ENCODE data around the gene VAT1L. TPM values are rescaled to one million over a fixed set of nuclear protein-coding genes. Genes with fewer than 3 reads are reported as not detected.

VAT1L gene
- total and polyA plus RNA-seq, 9 donors = 0.05 to 2.3 (median 0.23) TPM

GRCh38 chr16:77780378-77780837, 8.0 kb upstream of the VAT1L start:
- Histone ChIP-seq H3K27me3 (no peaks in the 10 kb centered on the region), H3K4me3 (no peak overlapping the region), H3K9me3 (no peaks in the 10 kb centered on the region), H3K36me3 (no peaks in the 10 kb centered on the region), H3K27ac (no peak overlapping the region), H3K4me1 (ENCODE audit: insufficient read depth) (no peaks in the 10 kb centered on the region)
- intact Hi-C loops (cut with DNase I) = loop anchor here in 1 of 4 donors (10.0 kb wide), 1 partner anchor 64 kb away; no protein-coding TSS in a partner anchor
- 27 to 34% (median 34%) methylated on average over 9 of the region's 9 CpGs for WGBS, 3 donors
- DNase-seq = no peak
- no peak for TF ChIP-seq CTCF (IDR thresholded peaks at IDR 0.05)
- TF ChIP-seq EP300 (IDR thresholded peaks at IDR 0.05) = no peak
- no peak for TF ChIP-seq POLR2A (IDR thresholded peaks at IDR 0.05)

DNA sequence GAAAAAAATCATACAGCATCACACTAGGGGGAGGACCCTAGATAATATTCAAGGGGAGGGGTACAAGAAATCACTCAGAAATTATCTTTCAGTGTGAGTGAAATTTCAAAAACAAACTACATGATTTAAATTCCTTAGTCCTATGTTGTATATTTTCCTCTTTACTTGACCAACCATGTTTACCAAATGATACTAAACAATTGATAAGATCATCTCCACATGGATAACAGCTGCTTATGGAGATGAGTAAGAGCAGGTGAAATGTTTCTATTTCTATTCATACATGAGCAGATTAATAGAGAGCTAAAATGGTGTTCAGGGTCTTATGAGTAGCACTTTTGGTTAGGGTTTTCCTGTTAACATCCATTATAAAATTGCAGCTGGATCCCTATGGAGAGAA, 7.3 kb upstream of the VAT1L start:
- Histone ChIP-seq H3K27me3 (no peaks in the 10 kb centered on the region), H3K4me1 (ENCODE audit: insufficient read depth) (no peaks in the 10 kb centered on the region), H3K27ac (no peak overlapping the region), H3K9me3 (no peaks in the 10 kb centered on the region), H3K4me3 (no peak overlapping the region), H3K36me3 (no peaks in the 10 kb centered on the region)
- TF ChIP-seq POLR2A (IDR thresholded peaks at IDR 0.05) = no peak
- no peak for TF ChIP-seq CTCF (IDR thresholded peaks at IDR 0.05)
- TF ChIP-seq EP300 (IDR thresholded peaks at IDR 0.05) = no peak
- intact Hi-C loops (cut with DNase I) = loop anchor here in 1 of 4 donors (10.0 kb wide), 1 partner anchor 64 kb away; no protein-coding TSS in a partner anchor
- no peak for DNase-seq

DNA sequence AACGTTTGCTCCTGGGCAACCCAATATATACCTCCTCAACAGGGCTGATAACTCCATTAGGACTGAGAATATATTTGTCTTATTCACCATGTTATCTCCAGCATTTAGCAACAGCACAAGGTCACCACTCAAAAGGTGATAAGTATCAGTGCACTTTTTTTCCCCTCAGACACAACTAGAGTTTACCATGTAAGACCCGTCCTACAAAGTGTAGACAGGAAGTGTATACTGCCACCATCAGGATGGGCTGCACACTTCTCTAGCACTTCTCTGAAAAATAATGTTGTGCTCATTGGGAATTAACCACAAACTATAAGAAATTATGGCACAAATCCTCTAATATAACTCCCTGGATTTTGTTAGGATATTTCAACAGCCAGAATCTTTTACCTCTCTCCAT, 5.7 kb upstream of the VAT1L start:
- TF ChIP-seq EP300 (IDR thresholded peaks at IDR 0.05) (no peak), CTCF (IDR thresholded peaks at IDR 0.05) (no peak), POLR2A (IDR thresholded peaks at IDR 0.05) (no peak)
- Histone ChIP-seq H3K4me3 (no peak overlapping the region), H3K27ac (no peak overlapping the region), H3K9me3 (no peaks in the 10 kb centered on the region), H3K36me3 (no peaks in the 10 kb centered on the region), H3K27me3 (no peaks in the 10 kb centered on the region), H3K4me1 (ENCODE audit: insufficient read depth) (no peaks in the 10 kb centered on the region)
- intact Hi-C loops (cut with DNase I) = loop anchor here in 1 of 4 donors (10.0 kb wide), 1 partner anchor 62 kb away; no protein-coding TSS in a partner anchor
- DNase-seq = no peak
- WGBS, 3 donors = 31 to 40% (median 39%) methylated on average over 2 of the region's 2 CpGs

DNA sequence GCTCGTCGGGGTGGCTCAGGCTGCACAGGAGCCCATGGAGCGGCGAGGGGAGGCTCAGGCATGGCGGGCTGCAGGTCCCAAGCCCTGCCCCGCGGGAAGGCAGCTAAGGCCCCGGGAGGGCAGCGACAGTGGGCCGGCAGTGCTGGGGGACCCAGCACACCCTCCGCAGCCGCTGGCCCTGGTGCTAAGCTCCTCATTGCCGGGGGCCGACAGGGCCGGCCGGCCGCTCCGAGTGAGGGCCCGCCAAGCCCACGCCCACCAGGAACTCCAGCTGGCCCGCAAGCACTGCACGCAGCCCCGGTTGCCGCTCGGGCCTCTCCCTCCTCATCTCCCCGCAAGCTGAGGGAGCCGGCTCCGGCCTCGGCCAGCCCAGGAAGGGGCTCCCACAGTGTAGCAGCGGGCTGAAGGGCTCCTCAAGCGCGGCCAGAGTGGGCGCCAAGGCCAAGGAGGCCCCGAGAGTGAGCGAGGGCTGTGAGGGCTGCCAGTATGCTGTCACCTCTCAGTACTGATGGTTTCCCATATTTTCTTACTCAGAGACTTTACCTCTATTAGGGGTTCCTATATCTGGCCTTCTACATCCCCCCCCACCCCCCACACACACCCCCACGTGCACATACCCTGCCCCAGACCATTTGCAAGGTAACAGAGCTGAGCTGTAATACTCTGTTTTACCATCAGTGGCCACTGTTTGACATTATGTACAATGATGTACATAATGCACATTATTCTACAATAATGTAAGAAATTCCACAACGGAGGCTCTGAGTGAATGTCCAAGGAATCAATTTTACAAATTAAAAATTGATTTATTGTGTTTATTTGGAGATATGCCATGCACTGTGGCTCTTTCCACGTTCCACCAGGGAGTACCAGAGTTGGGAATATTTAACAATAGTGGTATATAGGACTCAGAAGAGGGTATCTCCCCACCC, 3.7 kb upstream of the VAT1L start:
- no peaks in the 10 kb centered on the region for H3K36me3 ChIP-seq
- no peak overlapping the region for H3K27ac ChIP-seq
- DNase-seq = no peak
- no peaks in the 10 kb centered on the region for H3K9me3 ChIP-seq
- intact Hi-C loops (cut with DNase I) = loop anchor here in 1 of 4 donors (10.0 kb wide), 1 partner anchor 60 kb away; no protein-coding TSS in a partner anchor
- no peak overlapping the region for H3K4me3 ChIP-seq
- TF ChIP-seq POLR2A (IDR thresholded peaks at IDR 0.05) (no peak), CTCF (IDR thresholded peaks at IDR 0.05) (no peak), EP300 (IDR thresholded peaks at IDR 0.05) (no peak)
- H3K27me3 ChIP-seq = no peaks in the 10 kb centered on the region
- 81 to 89% (median 88%) methylated on average over 13 to 38 of the region's 38 CpGs for WGBS, 3 donors
- H3K4me1 ChIP-seq (ENCODE audit: insufficient read depth) = peaks cover 2% of the 10 kb centered on the region

Data from ovary (tissue), 9 donors.